GM21390 (cell line): ENCODE data around the gene TACSTD2.
"Not testable (repeated sequence)": the region's sequence is repeated elsewhere in the genome, so short reads cannot be mapped to it uniquely, and the experiment has no call there.

Experiments
- ATAC-seq: cut with Tn5 transposase; IDR thresholded peaks from one replicate; pipeline ENCODE4 v1.9.1; 2021; ENCODE audit not compliant: unreplicated experiment

TACSTD2 gene, protein sequence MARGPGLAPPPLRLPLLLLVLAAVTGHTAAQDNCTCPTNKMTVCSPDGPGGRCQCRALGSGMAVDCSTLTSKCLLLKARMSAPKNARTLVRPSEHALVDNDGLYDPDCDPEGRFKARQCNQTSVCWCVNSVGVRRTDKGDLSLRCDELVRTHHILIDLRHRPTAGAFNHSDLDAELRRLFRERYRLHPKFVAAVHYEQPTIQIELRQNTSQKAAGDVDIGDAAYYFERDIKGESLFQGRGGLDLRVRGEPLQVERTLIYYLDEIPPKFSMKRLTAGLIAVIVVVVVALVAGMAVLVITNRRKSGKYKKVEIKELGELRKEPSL

DNA sequence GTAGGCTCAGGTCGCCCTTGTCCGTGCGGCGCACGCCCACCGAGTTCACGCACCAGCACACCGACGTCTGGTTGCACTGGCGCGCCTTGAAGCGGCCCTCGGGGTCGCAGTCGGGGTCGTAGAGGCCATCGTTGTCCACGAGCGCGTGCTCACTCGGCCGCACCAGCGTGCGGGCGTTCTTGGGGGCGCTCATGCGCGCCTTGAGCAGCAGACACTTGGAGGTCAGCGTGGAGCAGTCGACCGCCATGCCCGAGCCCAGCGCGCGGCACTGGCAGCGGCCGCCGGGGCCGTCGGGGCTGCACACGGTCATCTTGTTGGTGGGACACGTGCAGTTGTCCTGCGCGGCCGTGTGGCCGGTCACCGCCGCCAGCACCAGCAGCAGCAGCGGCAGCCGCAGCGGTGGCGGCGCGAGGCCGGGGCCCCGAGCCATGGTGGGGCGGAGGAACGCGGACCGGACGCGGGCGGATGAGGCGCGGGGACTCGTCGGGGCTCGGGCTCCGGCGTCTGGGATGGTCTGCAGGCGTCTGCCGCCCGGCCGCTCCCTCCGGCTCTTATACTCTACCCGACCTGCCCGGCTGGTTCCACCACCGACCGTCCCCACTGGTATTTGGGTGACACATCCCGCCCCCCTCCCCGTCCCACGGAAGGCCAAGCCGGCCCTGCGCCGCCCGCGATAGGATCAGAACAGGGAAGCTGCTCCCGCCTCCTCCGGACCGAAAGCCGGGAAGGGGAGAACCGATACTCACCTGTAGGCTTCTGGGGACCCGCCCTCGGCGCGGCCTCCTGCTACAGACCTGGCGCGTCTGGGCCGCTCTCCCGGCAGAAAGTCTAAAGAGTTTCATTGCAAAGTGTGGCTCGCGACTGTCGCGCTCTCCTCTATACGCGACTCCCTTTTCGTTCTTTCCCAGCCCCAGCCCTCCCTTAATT lies at the start of gene TACSTD2:
Gene TACSTD2 (minus strand): TSS at position 526 of the 927 bp plus-strand sequence. CDS start 96 bp downstream, at position 430.
- ATAC-seq, result no peak

DNA sequence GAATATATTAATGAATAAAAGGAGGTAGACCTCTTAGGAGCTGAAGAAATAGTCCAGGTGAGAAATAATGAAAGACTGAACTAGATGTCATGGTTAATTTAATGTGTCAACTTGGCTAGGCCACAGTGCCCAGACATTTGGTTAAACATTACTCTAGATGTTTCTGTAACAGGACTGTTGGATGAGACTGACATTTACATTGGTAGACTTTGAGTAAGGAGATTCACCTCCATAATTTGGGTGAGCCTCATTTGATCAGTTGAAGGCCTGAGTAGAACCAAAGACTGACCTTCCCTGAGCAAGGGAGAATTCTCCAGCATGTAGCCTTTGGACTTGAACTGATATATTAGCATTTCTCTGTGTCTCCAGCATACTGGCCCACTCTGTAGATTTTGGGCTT lies 49.2 kb upstream of the TACSTD2 start:
- ATAC-seq, result no peak

DNA sequence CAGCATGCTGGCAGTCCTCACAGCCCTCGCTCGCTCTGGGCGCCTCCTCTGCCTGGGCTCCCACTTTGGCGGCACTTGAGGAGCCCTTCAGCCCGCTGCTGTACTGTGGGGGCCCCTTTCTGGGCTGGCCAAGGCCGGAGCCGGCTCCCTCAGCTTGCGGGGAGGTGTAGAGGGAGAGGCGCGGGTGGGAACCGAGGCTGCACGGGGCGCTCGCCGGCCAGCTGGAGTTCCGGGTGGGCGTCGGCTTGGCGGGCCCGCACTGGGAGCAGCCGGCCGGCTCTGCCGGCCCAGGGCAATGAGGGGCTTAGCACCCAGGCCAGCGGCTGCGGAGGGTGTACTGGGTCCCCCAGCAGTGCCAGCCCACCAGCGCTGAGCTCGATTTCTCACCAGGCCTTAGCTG lies 46.2 kb upstream of the TACSTD2 start:
- ATAC-seq, result not testable (repeated sequence)

DNA sequence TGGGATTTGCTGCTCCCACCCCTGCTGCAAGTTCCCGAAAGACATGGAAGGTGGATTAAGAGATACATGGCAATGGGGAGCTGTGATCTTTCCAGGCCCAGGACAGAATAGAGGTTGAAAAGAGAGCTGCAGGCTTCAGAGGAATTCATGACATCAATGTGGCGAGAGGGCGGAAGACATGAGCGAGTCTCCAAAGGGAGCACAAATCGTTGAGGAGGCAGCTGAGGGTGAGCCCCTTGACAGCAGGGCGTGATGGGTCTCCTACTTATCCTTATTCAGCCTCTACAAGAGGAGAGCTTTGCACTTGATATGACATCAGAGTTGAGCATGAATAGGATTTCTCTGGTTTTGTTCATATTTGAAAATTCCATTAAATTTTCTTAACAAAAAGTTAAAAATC lies 45.5 kb upstream of the TACSTD2 start:
- no peak for ATAC-seq

DNA sequence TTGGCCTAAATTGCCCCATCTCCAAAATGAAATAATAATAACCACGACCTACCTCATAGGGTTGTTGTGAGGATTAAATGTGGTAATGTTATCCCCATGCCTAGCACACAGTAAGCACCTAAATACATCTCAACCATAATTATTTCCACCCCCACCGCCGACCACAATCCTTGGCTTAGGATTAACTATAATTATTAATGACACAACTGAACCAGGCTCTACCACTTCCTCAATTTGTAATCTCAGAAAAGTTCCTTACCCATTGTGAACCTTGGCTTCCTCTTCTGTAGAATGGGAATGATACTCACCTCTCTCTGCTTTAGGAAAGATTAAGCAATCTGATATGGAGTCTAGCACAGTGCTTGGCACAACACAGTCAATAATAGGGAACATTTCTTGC lies 44.3 kb upstream of the TACSTD2 start:
- ATAC-seq, result no peak

DNA sequence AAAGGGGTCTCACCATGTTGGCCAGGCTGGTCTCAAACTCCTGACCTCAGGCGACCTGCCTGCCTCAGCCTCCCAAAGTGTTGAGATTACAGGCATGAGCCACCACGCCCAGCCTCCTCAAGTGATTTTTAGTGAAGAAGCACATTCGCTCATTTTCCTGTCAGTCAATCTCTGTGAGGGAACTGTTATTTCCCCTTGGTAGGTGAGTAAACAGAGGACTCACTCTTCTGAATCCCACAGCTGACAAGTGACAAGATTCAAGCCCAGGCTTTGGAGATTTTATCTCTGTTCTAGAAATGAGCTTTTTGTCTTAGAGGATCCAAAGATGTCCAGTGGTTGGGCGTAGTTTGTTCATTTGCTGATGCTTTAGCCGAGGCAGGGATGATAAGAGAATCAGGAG lies 43.9 kb upstream of the TACSTD2 start:
- ATAC-seq, result no peak

DNA sequence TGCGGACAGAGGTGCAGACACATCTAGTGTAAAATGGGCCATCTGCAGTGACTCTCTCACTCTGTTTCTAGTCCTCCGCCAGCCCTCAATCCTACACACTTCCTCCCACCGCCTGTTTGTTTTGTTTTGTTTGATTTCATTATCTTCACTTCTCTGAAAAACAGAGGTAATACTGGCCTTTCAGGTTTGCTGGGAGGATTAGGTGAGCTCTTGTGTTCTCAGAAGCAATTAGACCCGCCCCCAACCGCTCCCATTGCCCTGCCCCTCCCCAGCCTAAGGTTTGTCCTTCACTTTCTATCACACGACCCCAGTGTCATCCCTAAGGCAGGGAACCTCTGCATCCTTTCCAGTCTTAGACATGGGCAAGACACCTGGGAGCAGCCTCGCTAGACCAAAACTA lies 43.2 kb upstream of the TACSTD2 start:
- ATAC-seq, result no peak

DNA sequence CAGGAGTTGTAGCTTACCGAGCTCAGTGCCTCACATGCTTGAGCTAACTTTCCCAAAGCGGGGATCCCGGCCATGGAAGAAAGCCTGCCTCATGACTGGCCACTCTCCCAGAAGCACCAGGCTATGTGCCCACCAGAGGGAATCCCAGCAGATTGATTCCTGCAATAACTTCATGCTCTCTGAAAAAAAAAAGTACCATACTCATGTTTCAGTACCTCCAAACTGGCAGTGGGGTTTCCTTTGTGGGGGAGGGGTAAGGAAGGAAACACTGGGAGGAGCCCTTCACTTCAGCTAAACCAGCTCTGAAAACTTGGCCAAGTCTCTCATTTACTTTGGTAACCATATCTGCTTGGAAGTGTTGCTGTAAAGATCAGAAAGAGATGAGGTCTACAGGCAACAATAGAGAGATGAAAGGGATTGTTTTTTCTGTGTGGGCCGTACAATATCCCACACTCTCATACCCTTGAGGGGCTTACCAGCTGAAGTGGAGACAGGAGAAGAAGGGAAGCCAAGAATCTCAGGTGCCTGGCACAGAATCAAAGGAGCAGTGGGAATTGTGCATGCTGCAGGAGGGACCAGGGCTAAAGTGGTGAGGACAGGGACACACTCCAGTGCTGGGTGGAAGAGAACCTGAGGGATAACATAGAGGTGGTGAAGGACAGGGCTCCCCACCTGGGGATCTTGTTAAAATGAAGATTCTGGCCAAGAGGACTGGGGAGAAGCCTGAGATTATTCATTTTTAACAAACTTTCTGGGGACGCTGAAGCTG lies 42.4 kb upstream of the TACSTD2 start:
- no peak for ATAC-seq

DNA sequence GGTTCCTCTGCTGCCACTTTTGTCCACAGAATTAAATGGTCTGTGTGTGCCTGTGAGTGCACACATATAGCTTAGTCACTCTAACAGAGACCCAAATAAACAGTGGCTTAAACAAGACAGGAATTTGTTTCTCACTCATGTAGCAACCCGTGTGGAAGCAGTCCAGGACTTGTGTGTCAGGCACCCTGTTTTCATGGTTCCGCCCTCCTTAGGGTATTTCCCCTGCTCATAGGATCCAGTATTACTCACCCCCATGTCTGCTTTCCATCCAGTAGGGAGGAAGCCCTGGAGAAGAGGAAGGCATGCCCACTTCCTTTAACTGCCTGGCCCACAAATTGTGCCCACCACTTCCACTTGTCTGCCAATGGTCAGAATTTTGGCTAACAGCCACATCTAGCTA lies 41.3 kb upstream of the TACSTD2 start:
- no peak for ATAC-seq

DNA sequence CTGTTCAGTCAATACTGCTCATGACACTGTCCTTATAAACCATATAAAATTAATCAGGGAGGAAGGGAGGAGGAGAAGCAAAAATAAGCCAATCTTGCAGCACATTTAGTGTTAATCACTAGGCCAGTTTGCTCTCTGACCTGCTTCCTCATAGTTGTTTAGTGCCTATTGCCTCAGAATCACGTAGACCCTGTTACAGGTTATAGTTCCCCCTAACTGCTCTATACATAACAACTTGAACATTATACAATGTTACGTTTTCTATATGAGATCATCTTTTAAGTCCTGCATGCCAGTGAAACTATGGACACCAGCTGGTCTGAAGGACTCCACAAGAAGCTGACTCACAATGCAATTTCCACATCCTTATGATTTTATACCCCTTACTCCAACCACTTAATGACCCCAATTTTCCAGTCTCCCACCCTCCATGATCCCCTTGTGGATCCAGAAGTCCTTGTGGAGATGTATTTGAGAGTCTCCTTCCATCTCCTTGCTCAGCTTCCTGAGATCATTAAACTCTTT lies 34.9 kb upstream of the TACSTD2 start:
- ATAC-seq, result no peak

DNA sequence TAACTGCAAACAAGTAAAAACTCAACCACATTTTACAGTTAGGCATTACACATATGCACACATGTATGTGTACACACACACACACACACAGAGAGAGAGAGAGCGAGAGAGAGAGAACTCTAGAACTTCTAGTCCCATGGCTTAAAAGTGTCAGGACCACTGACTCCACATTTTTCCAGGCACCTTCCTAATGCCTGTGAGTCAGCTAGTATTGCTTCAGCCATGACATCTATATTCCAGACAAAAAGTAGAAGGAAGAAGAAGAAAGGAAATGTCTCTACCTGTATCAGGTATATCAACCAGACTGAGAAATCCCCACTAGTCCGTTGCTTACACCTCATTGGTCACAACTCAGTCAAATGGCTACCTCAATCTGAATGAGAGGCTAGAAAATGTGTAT lies 31.9 kb upstream of the TACSTD2 start:
- no peak for ATAC-seq

DNA sequence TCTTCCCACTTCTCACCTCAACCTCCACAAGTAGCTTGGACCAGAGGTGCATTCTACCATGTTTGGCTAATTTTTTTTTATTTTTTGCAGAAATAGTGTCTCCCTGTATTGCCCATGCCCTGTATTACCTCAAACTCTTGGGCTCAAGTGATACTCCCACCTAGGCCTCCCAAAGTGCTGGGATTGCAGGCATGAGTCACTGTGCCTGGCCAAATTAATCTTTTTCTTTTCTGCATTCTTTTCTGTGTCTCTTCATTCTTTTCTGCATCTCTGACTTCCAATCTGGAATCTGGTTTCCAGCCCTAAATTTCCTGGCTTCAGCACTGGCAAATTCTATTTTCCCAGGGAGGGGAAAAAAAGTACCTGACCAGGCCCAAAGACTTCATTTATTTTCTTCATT lies 31.2 kb upstream of the TACSTD2 start:
- no peak for ATAC-seq

DNA sequence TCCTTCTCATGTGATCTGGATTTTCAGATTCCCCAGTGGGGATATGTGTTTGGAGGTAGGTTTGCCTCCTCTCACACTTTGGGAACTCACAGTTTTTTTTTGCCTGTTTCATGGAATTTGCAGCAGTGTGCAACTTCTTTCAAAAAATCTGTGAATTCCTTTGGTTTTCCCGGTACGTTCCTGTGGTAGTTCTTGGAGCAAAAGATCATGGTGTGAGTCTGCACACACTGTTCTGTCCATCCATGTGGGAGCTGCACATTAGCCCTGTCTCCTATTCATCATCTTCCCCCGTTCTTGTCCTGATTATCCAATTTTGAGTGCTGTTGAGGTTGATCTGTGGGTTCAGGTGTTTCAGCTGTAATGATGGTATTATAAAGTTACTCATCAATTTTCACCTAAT lies 30.3 kb upstream of the TACSTD2 start:
- no peak for ATAC-seq

DNA sequence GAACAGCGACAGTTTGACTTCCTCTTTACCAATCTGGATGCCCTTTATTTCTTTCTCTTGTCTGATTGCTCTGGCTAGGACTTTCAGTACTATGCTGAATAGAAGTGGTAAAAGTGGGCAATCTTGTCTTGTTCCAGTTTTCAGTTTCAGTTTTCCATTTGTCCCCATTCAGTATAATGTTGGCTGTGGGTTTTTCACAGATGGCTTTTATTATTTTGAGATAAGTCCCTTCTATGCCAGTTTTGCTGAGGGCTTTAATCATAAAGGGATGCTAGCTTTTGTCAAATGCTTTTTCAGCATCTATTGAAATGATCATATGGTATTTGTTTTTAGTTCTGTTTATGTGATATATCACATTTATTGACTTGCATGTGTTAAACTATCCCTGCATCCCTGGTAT lies 24.9 kb upstream of the TACSTD2 start:
- ATAC-seq, result not testable (repeated sequence)

DNA sequence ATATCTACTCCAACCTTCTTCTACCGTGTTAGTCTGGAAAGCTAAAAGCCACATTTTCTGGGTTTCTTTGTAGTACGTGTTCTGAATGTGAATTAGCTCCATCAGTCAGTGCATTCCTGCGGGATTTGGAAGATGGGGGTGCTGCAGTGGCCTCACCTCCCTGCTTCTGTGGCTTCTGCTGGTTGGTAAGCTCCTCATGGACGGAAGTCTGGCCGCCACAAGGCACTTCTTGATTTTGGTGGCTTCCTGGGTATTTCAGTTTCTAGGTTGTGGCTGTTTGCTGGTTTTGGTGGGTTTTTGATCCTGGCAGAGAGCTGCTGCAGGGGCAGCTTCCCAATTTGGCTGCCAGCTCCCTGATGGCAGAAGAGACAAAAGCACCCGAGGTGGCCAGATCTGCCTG lies 20.9 kb upstream of the TACSTD2 start:
- no peak for ATAC-seq

DNA sequence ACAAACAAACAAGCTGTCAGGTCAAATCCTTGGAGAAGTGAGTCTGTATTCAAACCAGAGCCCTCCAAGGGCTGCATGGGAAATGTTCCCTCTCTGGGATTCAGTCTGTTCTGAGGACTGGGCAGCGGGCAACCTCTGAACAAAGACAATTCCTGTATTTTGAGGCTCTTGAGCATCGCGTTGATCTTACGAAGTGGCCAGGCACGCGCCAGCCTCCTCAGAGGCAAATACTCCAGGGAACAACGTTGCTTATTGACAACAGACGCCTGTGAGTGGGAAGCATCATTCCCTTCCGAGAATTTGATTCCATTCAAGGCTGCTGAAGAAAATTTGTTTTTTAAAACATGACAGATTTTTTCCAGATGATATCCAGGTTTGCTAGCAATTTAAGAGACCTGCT lies 20.0 kb upstream of the TACSTD2 start:
- no peak for ATAC-seq

DNA sequence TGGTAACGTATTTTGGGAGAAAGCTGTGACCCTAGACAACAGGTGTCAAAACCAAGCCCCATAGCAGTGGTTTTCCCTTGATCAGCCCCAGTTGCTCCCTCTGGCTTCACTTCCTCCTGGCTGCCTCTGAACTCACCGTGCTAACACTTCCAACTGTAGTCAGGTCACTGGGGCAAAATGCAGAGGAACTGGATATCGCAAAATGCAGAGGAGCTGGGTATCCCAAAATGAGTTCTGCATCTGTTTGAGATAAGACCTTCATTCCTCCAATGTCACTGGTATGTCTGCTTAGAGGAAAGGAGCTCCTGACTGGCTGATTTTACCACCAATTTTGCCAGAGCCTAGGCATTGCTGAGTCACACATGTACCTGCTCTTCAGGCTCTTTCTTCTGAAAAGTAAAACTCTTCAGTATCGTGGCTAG lies 19.6 kb upstream of the TACSTD2 start:
- no peak for ATAC-seq

DNA sequence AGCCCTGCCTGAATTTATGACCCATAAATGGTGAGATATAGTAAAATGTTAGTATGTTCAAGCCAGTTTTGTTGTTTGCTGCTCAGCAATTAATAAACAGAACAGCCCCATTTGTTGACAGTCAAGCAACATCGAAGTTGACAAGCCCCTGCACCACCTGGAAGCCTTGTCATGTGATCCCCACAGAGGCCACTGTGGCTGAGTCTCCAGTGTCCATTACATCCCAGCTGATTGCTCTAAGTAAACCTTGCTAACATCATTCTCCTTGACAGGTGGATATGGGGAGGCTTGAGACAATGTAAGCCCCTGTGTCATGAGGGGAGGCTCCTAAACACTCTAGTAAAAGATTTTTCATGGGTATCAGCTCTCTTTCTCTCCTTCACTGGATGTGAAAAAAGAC lies 17.5 kb upstream of the TACSTD2 start:
- no peak for ATAC-seq

DNA sequence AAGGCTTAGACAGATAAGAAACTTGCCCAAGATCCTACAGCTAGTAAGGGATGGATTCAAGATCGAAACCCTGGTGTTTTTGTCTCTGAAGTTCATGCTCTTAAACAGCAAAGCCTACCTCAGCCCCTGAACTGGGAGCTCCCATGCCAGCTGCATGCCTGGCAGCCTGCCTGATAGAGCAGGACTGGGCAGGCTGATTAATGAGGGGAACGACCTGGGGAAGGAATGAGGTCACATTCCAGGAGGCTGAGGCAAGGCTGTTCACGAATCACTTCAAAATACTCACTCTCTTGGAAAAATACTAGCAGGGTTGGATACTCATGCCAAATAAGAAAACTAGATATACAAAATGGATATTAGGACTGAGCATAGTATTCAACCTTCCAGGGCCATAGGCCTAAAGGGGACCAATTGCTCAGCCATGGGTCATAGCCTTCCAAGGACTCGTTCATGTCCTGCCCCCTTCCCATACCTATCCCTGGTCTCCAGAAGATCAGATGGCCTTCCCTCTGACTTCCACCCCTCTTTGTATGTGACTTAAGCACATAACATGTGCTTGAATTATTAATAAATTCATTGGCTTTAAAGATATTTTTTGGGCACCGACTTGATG lies 15.6 kb upstream of the TACSTD2 start:
- no peak for ATAC-seq

DNA sequence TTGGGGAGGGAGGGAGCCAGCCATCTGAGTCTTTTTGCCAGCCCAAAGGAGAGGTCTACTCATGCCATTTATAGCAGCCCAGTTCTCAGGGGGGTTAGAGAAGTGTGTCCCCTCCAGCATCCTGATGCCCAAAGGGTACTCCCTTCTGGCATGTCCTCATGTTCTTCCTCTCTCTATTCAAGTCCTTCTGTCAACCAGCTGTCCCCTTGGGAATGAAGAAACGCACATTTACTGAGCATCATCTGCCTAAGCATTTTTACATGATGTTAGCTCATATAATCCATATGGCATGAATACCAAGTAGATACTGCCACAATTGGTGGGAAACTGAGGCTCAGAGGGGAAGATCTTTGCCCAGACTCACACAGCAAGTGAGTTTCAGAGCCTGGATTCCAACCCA lies 14.8 kb upstream of the TACSTD2 start:
- no peak for ATAC-seq

DNA sequence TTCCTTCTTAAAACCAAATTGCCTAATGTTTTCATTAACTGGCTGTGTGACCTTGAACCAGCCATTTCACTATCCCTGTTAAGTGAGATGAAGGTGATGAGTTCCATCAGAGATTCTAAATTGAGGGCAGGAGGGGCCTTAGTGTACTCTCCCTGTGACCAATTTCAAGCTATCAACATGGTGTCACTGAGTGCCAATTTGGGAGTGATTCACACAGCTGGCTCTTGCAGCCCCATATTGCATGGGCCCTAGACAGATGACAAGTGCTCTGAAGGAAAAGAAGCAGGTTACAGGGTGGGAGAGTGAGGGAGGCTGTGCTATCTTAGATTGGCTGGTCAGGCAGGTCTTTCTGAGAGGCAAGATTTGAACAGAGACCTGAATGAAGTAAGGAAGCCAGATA lies 13.0 kb upstream of the TACSTD2 start:
- ATAC-seq, result no peak
